Keratinocyte (primary cell): ENCODE data around the gene GPS1. TPM values are rescaled to one million over a fixed set of nuclear protein-coding genes. Genes with fewer than 3 reads are reported as not detected.

Experiments
- DNase-seq: peaks from one replicate; pipeline ENCODE4 v3.0.0-alpha.2; 2011; ENCODE audit warnings: low read depth, missing footprints, low spot score
- FAIRE-seq: peaks from 2 replicates; lab custom pipeline; 2011; peaks lifted over from hg19 to GRCh38; lab: Jason Lieb, UNC
- H2AFZ ChIP-seq: 2 replicates; pipeline ENCODE4 v1.6.0; 2012; ENCODE audit warnings: low read length, control low read depth, inconsistent platforms; ENCODE audit not compliant: control insufficient read depth
- H3K27ac ChIP-seq: 2 replicates; pipeline ENCODE4 v1.5.1; 2011; ENCODE audit warnings: low read length; ENCODE audit not compliant: control insufficient read depth, insufficient read depth
- H3K27me3 ChIP-seq: 3 replicates; pipeline ENCODE4 v1.6.0; 2011; ENCODE audit warnings: low read length; ENCODE audit not compliant: control insufficient read depth, insufficient read depth; ENCODE audit errors: extremely low read depth
- H3K36me3 ChIP-seq, 2 experiments: 2 replicates in 1 of 2; 3 replicates in 1 of 2; pipeline ENCODE4 v1.5.1; 2011; ENCODE audit warnings: low read length in 2 of 2, mild to moderate bottlenecking in 1 of 2; ENCODE audit not compliant: control insufficient read depth in 2 of 2, insufficient read depth in 2 of 2; ENCODE audit errors: extremely low read depth in 1 of 2
- H3K4me1 ChIP-seq: 3 replicates; pipeline ENCODE4 v1.5.1; 2011; ENCODE audit warnings: low read length; ENCODE audit not compliant: control insufficient read depth, insufficient read depth; ENCODE audit errors: extremely low read depth
- H3K4me2 ChIP-seq: 3 replicates; pipeline ENCODE4 v1.6.0; 2011; ENCODE audit warnings: low read depth, low read length; ENCODE audit not compliant: control insufficient read depth, insufficient read depth; ENCODE audit errors: extremely low read depth
- H3K4me3 ChIP-seq, 3 experiments: fragments of 200-600 bp in 1 of 3; sonication (generic) in 1 of 3; 2 replicates in 2 of 3; 3 replicates in 1 of 3; pipeline ENCODE4 v1.5.1; 2011 to 2016; ENCODE audit warnings: low read length in 3 of 3, mild to moderate bottlenecking in 3 of 3, control low read depth in 2 of 3, inconsistent platforms in 1 of 3, low read depth in 1 of 3, mixed read lengths in 1 of 3, mixed run types in 1 of 3, moderate library complexity in 1 of 3; ENCODE audit not compliant: control insufficient read depth in 2 of 3, insufficient read depth in 2 of 3; ENCODE audit errors: extremely low read depth in 1 of 3
- H3K79me2 ChIP-seq: 2 replicates; pipeline ENCODE4 v1.6.0; 2012; ENCODE audit warnings: low read length; ENCODE audit not compliant: control insufficient read depth, insufficient read depth
- H3K9ac ChIP-seq: 3 replicates; pipeline ENCODE4 v1.6.0; 2011; ENCODE audit warnings: low read length; ENCODE audit not compliant: control insufficient read depth, insufficient read depth; ENCODE audit errors: extremely low read depth
- H3K9me1 ChIP-seq: 3 replicates; pipeline ENCODE4 v1.6.0; 2011; ENCODE audit warnings: low read length; ENCODE audit not compliant: control insufficient read depth, insufficient read depth; ENCODE audit errors: extremely low read depth
- H3K9me3 ChIP-seq: 2 replicates; pipeline ENCODE4 v1.5.1; 2012; ENCODE audit warnings: low read depth, low read length; ENCODE audit not compliant: control insufficient read depth
- H4K20me1 ChIP-seq: 3 replicates; pipeline ENCODE4 v1.6.0; 2011; ENCODE audit warnings: low read length; ENCODE audit not compliant: control insufficient read depth, insufficient read depth; ENCODE audit errors: extremely low read depth
- EZH2 ChIP-seq: IDR thresholded peaks from one replicate; pipeline ENCODE4 v1.6.1; 2012; ENCODE audit warnings: inconsistent platforms, mild to moderate bottlenecking, low read length, moderate library complexity
- dilution Hi-C: fragments of 300-500 bp; cut with MboI; formaldehyde crosslinking; loops from one replicate; pipeline ENCODE4 v1.7.0; 2020; ENCODE audit warnings: low sequenced_read_pairs; ENCODE audit not compliant: extremely low pct_ligation_motif_present
- polyA plus RNA-seq, 5 experiments: library from polyadenylated mRNA; depleted of rRNA in 3 of 5; stranded (reverse) in 3 of 5; stranded (forward) in 1 of 5; unstranded in 1 of 5; fragments of >200 nt; gene quantifications; 1 replicate in 1 of 5; 2 replicates in 3 of 5; 3 replicates in 1 of 5; pipeline versions ENCODE4 v1.2.1 to v1.2.3, GENCODE V29; 2011 to 2012; ENCODE audit warnings: missing spikeins in 2 of 5, low read depth in 1 of 5, low replicate concordance in 1 of 5
- TF ChIP-seq, protein P1 (sequence below), 3 experiments: IDR thresholded peaks in 1 of 3; conservative IDR thresholded peaks in 1 of 3; optimal IDR thresholded peaks in 1 of 3; 2 replicates in 2 of 3; 3 replicates in 1 of 3; pipeline versions ENCODE3 to v1.5.1; 2011; ENCODE audit warnings: low read length in 3 of 3, mild to moderate bottlenecking in 3 of 3, moderate library complexity in 2 of 3, control low read depth in 1 of 3, inconsistent platforms in 1 of 3; ENCODE audit not compliant: insufficient read depth in 2 of 3; ENCODE audit errors: extremely low read depth in 1 of 3

The GPS1 gene
- polyA plus RNA-seq, 1 donor (not counting 4 experiments of a cell fraction or from before 2014, with no cell fraction given): 60.4 TPM

DNA sequence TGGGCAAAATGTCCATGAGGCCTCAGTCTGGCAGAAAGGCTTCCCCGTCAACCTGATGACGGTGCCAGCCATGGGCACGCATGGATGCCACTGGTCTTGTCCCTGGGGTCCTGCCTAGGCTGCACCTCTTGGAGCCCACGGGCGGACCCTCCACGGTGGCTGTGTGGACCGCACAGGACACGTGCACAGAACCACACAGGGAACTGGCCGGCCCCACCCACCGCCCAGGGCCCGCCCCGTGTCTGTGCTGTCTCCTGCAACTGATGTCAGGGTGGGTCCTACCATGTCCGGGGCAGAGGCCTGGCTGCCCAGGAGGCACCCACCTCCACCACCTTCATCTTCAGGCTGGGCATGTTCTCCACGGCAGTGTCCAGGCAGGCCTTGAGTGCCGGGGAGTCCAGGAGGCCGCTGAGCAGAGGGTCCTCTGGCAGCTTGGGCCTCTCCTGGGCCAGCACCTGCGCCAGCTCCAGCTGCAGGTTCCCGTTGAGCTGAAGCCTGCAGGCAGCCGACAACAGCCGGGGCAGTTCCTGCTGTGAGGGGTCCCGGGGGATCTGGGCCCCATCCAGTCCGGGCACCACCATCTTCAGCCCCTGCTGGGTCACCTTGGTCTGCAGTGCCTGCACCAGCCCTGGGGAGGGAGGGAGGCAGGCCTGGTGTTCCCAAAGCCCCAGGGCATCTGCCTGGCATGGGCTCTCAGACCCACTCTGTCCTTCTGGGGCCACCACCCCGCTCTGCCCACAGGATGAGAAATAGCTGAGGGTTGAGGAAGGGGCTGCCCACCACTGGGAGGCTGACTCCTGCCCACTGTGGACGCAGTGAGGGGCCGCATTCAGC is 34.5 kb downstream of the GPS1 start:
- peaks cover 39% of the 10 kb centered on the region for H3K79me2 ChIP-seq
- no peak overlapping the region for H2AFZ ChIP-seq
- peaks cover 69 to 70% of the 10 kb centered on the region in 2 experiments for H3K36me3 ChIP-seq
- DNase-seq (no peak), FAIRE-seq (no peak)
- no peak overlapping the region for H3K4me2 ChIP-seq
- no peaks in the 10 kb centered on the region for H3K9me3 ChIP-seq
- peaks cover 29% of the 10 kb centered on the region for H4K20me1 ChIP-seq
- H3K9me1 ChIP-seq: no peaks in the 10 kb centered on the region
- no peak for TF ChIP-seq EZH2
- TF ChIP-seq, protein P1, sequence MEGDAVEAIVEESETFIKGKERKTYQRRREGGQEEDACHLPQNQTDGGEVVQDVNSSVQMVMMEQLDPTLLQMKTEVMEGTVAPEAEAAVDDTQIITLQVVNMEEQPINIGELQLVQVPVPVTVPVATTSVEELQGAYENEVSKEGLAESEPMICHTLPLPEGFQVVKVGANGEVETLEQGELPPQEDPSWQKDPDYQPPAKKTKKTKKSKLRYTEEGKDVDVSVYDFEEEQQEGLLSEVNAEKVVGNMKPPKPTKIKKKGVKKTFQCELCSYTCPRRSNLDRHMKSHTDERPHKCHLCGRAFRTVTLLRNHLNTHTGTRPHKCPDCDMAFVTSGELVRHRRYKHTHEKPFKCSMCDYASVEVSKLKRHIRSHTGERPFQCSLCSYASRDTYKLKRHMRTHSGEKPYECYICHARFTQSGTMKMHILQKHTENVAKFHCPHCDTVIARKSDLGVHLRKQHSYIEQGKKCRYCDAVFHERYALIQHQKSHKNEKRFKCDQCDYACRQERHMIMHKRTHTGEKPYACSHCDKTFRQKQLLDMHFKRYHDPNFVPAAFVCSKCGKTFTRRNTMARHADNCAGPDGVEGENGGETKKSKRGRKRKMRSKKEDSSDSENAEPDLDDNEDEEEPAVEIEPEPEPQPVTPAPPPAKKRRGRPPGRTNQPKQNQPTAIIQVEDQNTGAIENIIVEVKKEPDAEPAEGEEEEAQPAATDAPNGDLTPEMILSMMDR (optimal IDR thresholded peaks at IDR 0.05 in 1 of 3, IDR thresholded peaks at IDR 0.05 in 1 of 3, conservative IDR thresholded peaks at IDR 0.05 in 1 of 3; ENCODE audit: extremely low read depth in 1 of 3, insufficient read depth in 2 of 3, low read length in 3 of 3): no peak
- H3K27me3 ChIP-seq: no peaks in the 10 kb centered on the region
- no peaks in the 10 kb centered on the region for H3K4me1 ChIP-seq
- dilution Hi-C loops: no loop called here
- H3K9ac ChIP-seq: no peak overlapping the region
- H3K27ac ChIP-seq: no peak overlapping the region
- no peak overlapping the region for H3K4me3 ChIP-seq

DNA sequence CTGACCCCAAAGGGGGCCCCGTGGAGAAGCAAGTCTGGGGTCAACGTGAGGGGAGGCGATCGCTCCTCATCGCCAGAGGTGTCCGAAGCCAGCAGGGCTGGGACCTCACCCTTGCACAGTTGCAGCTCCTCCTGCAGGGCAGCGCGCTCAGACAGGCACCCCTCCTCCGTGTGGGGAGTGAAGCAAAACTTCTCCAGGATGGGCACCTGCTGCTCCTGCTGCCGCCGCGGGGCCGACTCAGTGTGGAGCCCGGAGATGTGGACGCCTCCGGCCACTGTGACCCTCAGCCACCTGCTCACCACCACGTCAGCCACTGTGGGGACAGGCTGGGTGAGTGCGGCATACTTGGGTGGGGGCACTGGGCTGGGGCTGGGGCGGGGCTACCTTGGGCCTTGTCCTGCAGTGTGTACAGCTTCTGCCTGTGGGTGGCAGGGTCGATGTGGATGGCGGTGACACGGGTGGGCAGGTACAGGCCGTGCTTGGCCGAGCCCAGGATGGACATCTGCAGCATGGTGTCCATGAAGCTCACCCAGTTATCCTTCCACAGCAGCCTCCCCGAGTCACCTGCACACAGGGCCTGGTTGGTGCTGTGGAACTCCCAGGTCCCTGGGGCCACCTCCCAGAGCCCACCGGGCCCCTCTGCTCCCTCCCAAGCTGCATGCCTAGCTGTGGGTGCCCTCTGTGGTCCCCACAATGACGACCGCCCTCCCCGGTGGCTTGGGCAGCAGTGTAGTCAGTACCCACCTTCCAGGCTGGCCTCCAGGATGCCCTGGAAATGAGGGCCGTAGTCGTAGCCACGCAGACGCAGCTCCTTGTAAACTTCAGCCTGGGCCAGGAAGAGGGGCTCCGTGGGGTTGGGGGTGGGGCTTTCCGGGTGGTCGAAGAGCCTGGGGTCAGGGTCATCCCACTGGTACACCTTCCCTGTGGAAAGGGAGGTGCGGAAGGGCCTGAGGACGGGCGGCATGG is 35.5 kb downstream of the GPS1 start:
- no peak for FAIRE-seq
- Histone ChIP-seq H3K9me1 (no peaks in the 10 kb centered on the region), H3K4me1 (no peaks in the 10 kb centered on the region), H3K27ac (no peak overlapping the region), H3K4me2 (no peak overlapping the region), H3K27me3 (no peaks in the 10 kb centered on the region), H4K20me1 (peaks cover 31% of the 10 kb centered on the region), H3K4me3 (no peak overlapping the region), H2AFZ (no peak overlapping the region), H3K9ac (no peak overlapping the region), H3K36me3 (peaks cover 66 to 70% of the 10 kb centered on the region in 2 experiments), H3K9me3 (no peaks in the 10 kb centered on the region), H3K79me2 (peaks cover 48% of the 10 kb centered on the region)
- dilution Hi-C loops: no loop called here
- no peak for DNase-seq
- TF ChIP-seq EZH2: no peak
- TF ChIP-seq, protein P1 (optimal IDR thresholded peaks at IDR 0.05 in 1 of 3, IDR thresholded peaks at IDR 0.05 in 1 of 3, conservative IDR thresholded peaks at IDR 0.05 in 1 of 3; ENCODE audit: extremely low read depth in 1 of 3, insufficient read depth in 2 of 3, low read length in 3 of 3): no peak
